Neural progenitor cell (in vitro differentiated cells): Measurements from ENCODE around the gene CLK4. TPM values are rescaled to one million over a fixed set of nuclear protein-coding genes. Genes with fewer than 3 reads are reported as not detected.

ENCODE experiments used
- DNase-seq: peaks from one replicate; pipeline ENCODE4 v3.0.0-alpha.2; 2016; ENCODE audit warnings: low spot score
- H2AFZ ChIP-seq: fragments of 200-600 bp; sonication (generic); replicated peaks from 2 replicates; pipeline ENCODE4 v1.6.1; 2016; ENCODE audit warnings: antibody characterized with exemption
- H3F3A ChIP-seq: fragments of 200-600 bp; sonication (generic); 2 replicates; pipeline ENCODE4 v1.6.1; 2016; ENCODE audit warnings: antibody characterized with exemption, low read depth
- H3K27ac ChIP-seq: fragments of 200-600 bp; sonication (generic); 2 replicates; pipeline ENCODE4 v1.5.1; 2016; ENCODE audit warnings: mild to moderate bottlenecking
- H3K27me3 ChIP-seq: fragments of 200-600 bp; sonication (generic); 2 replicates; pipeline ENCODE4 v1.6.1; 2016; ENCODE audit warnings: mild to moderate bottlenecking, moderate library complexity
- H3K36me3 ChIP-seq: fragments of 200-600 bp; sonication (generic); 2 replicates; pipeline ENCODE4 v1.5.1; 2016
- H3K4me1 ChIP-seq: fragments of 200-600 bp; sonication (generic); 2 replicates; pipeline ENCODE4 v1.6.1; 2016; ENCODE audit warnings: mixed run types
- H3K4me2 ChIP-seq: fragments of 200-600 bp; sonication (generic); 2 replicates; pipeline ENCODE4 v1.6.1; 2016
- H3K4me3 ChIP-seq: fragments of 200-600 bp; sonication (generic); 2 replicates; pipeline ENCODE4 v1.5.1; 2016
- H3K79me2 ChIP-seq: fragments of 200-600 bp; sonication (generic); 2 replicates; pipeline ENCODE4 v1.6.1; 2016; ENCODE audit warnings: low read depth
- H3K9ac ChIP-seq: fragments of 200-600 bp; sonication (generic); 2 replicates; pipeline ENCODE4 v1.6.1; 2016
- H3K9me3 ChIP-seq: fragments of 200-600 bp; sonication (generic); 2 replicates; pipeline ENCODE4 v1.5.1; 2016; ENCODE audit warnings: low read depth
- H4K20me1 ChIP-seq: fragments of 200-600 bp; sonication (generic); 2 replicates; pipeline ENCODE4 v1.6.1; 2016; ENCODE audit warnings: low read depth
- H3K27ac Mint-ChIP-seq: 3 replicates; pipeline ENCODE4 v1.8.0; 2021; ENCODE audit warnings: mixed read lengths
- H3K27me3 Mint-ChIP-seq: 2 replicates; pipeline ENCODE4 v1.8.0; 2022; ENCODE audit warnings: low read depth, mild to moderate bottlenecking, inconsistent platforms, moderate library complexity, mixed read lengths; ENCODE audit not compliant: insufficient read depth
- H3K36me3 Mint-ChIP-seq: 3 replicates; pipeline ENCODE4 v1.8.0; 2021; ENCODE audit warnings: mixed read lengths
- H3K4me1 Mint-ChIP-seq: 3 replicates; pipeline ENCODE4 v1.8.0; 2021; ENCODE audit warnings: mixed read lengths
- H3K4me3 Mint-ChIP-seq: 3 replicates; pipeline ENCODE4 v1.8.0; 2021; ENCODE audit warnings: mild to moderate bottlenecking, moderate library complexity, mixed read lengths
- H3K9me3 Mint-ChIP-seq: 3 replicates; pipeline ENCODE4 v1.8.0; 2020; ENCODE audit warnings: mixed read lengths
- EZH2 ChIP-seq: fragments of 200-600 bp; sonication (generic); IDR thresholded peaks from 2 replicates; pipeline ENCODE4 v1.6.1; 2017; ENCODE audit warnings: antibody characterized with exemption, mild to moderate bottlenecking, moderate library complexity
- EZH2phosphoT487 ChIP-seq: fragments of 200-600 bp; sonication (generic); IDR thresholded peaks from 2 replicates; pipeline ENCODE4 v1.6.1; 2017; ENCODE audit warnings: antibody characterized with exemption
- total RNA-seq: library from RNA; depleted of rRNA; stranded (reverse); fragments of >200 nt; gene quantifications from 2 replicates; pipeline ENCODE4 v1.2.3, GENCODE V29; 2015; ENCODE audit warnings: low replicate concordance
- TF ChIP-seq, protein P1 (sequence below): fragments of 200-600 bp; sonication (generic); IDR thresholded peaks from 2 replicates; pipeline ENCODE4 v1.5.1; 2017; ENCODE audit warnings: antibody characterized with exemption, mild to moderate bottlenecking

CLK4 gene
- total RNA-seq, 1 donor from 2014 or later = 41.1 TPM

DNA sequence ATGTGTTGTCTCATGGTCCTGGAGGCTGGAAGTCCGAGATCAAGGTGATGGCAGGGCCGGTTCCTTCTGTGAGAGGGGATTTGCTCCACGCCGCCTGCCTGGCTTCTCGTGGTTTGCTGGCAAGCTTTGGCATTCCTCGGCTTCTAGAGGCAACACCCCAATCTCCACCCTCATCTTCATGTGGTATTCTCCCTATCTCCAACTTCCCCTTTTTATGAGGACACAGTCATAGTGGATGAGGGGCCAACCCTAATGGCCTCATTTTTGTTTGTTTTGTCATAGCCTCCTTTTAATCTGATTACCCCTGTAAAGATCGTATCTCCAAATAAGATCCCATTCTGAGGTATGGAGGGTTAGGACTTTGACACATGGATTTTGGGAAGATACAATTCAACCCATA lies 41.7 kb upstream of the CLK4 start:
- no peaks in the 10 kb centered on the region for H3K36me3 Mint-ChIP-seq
- H3K27me3 ChIP-seq = no peaks in the 10 kb centered on the region
- TF ChIP-seq EZH2phosphoT487 = no peak
- TF ChIP-seq, protein P1, sequence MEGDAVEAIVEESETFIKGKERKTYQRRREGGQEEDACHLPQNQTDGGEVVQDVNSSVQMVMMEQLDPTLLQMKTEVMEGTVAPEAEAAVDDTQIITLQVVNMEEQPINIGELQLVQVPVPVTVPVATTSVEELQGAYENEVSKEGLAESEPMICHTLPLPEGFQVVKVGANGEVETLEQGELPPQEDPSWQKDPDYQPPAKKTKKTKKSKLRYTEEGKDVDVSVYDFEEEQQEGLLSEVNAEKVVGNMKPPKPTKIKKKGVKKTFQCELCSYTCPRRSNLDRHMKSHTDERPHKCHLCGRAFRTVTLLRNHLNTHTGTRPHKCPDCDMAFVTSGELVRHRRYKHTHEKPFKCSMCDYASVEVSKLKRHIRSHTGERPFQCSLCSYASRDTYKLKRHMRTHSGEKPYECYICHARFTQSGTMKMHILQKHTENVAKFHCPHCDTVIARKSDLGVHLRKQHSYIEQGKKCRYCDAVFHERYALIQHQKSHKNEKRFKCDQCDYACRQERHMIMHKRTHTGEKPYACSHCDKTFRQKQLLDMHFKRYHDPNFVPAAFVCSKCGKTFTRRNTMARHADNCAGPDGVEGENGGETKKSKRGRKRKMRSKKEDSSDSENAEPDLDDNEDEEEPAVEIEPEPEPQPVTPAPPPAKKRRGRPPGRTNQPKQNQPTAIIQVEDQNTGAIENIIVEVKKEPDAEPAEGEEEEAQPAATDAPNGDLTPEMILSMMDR = no peak
- TF ChIP-seq EZH2 = no peak
- H3K27ac ChIP-seq = no peak overlapping the region
- H3K4me3 ChIP-seq = no peak overlapping the region
- peaks cover 29% of the 10 kb centered on the region for H3K9me3 Mint-ChIP-seq
- peaks cover 4% of the 10 kb centered on the region for H3K4me1 Mint-ChIP-seq
- no peaks in the 10 kb centered on the region for H3K36me3 ChIP-seq
- peaks cover 4% of the 10 kb centered on the region for H3K27me3 Mint-ChIP-seq
- no peak for DNase-seq
- H3K9ac ChIP-seq = no peak overlapping the region
- H3K9me3 ChIP-seq = no peaks in the 10 kb centered on the region
- no peaks in the 10 kb centered on the region for H3K4me1 ChIP-seq
- no peaks in the 10 kb centered on the region for H4K20me1 ChIP-seq
- H2AFZ ChIP-seq = no peak overlapping the region
- H3K27ac Mint-ChIP-seq = no peak overlapping the region
- no peaks in the 10 kb centered on the region for H3K79me2 ChIP-seq
- no peak overlapping the region for H3K4me3 Mint-ChIP-seq
- H3F3A ChIP-seq = no peaks in the 10 kb centered on the region
- H3K4me2 ChIP-seq = no peak overlapping the region

DNA sequence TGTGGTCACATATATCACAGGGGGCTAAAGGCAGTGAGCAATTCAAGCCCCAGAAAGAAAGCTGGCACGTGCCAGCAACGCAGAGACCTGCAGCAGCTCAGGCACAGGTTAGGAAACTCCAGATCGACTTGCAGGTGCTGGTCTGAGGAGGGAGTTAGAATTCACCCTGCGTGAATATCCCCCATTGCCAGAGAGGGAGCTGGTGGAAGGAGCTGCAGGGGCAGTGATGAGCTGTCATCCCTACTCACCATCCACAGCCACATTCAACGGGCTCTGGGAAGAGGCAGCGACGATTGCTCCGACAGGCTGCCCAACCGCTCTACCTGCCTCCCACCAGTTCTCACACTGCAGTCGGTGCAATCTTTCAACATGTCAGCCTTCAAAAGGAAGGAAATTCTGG lies 40.8 kb upstream of the CLK4 start:
- no peaks in the 10 kb centered on the region for H4K20me1 ChIP-seq
- TF ChIP-seq, protein P1 = no peak
- TF ChIP-seq EZH2 = no peak
- no peak for TF ChIP-seq EZH2phosphoT487
- no peak overlapping the region for H3K4me2 ChIP-seq
- peaks cover 33% of the 10 kb centered on the region for H3K9me3 Mint-ChIP-seq
- H3K4me3 ChIP-seq = no peak overlapping the region
- no peak overlapping the region for H3K9ac ChIP-seq
- H3K27ac Mint-ChIP-seq = no peak overlapping the region
- H3K27ac ChIP-seq = no peak overlapping the region
- no peaks in the 10 kb centered on the region for H3K4me1 ChIP-seq
- no peak overlapping the region for H3K4me3 Mint-ChIP-seq
- no peak for DNase-seq
- no peaks in the 10 kb centered on the region for H3K36me3 ChIP-seq
- H3K9me3 ChIP-seq = no peaks in the 10 kb centered on the region
- H3F3A ChIP-seq = no peaks in the 10 kb centered on the region
- H3K27me3 Mint-ChIP-seq = peaks cover 4% of the 10 kb centered on the region
- H2AFZ ChIP-seq = no peak overlapping the region
- H3K36me3 Mint-ChIP-seq = no peaks in the 10 kb centered on the region
- H3K4me1 Mint-ChIP-seq = peaks cover 4% of the 10 kb centered on the region
- no peaks in the 10 kb centered on the region for H3K27me3 ChIP-seq
- no peaks in the 10 kb centered on the region for H3K79me2 ChIP-seq

DNA sequence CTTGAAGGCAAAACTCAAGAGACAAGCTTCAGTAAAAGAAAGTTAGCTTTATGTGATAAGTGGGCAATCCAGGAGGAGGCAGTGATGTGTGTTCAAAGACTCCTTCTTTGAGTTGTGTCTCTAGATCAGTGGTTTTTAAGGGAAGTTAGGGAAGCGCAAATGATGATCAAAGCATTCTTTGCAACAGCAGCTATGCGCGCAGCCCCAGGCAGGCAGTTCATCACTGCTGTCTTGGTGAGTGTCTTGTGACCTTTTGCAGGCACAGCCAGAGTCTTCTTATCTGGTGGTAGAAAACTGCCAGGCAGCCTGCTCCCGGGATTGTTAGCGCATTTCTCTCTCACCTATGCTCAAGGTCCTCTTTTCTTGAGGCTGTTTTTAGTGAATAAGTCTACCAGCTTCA lies 40.3 kb upstream of the CLK4 start:
- no peak overlapping the region for H3K4me3 Mint-ChIP-seq
- TF ChIP-seq, protein P1 = no peak
- Histone ChIP-seq H3K79me2 (no peaks in the 10 kb centered on the region), H4K20me1 (no peaks in the 10 kb centered on the region), H3K4me3 (no peak overlapping the region), H2AFZ (no peak overlapping the region), H3K9ac (no peak overlapping the region), H3K36me3 (no peaks in the 10 kb centered on the region), H3F3A (no peaks in the 10 kb centered on the region), H3K4me1 (no peaks in the 10 kb centered on the region), H3K27ac (no peak overlapping the region), H3K27me3 (no peaks in the 10 kb centered on the region), H3K4me2 (no peak overlapping the region), H3K9me3 (no peaks in the 10 kb centered on the region)
- no peak overlapping the region for H3K27ac Mint-ChIP-seq
- H3K27me3 Mint-ChIP-seq = peaks cover 6% of the 10 kb centered on the region
- DNase-seq = no peak
- H3K4me1 Mint-ChIP-seq = peaks cover 4% of the 10 kb centered on the region
- H3K36me3 Mint-ChIP-seq = no peaks in the 10 kb centered on the region
- peaks cover 36% of the 10 kb centered on the region for H3K9me3 Mint-ChIP-seq

DNA sequence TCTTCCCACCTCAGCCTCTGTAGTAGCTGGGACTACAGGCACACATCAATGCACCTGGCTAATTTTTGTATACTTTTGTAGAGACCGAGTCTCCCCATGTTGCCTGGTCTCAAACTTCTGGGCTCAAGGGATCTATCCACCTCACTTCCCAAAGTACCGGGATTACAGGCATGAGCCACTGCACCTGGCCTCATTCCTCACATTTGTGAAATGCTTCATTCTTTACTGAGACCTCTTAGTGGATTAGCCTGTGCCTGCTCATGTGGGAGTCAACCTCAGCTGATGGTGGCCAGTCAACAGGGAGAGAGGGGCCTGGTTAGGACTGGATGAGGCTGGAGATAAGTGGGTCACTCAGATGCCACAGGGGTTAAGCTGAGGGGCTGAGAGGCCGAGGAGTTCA lies 37.3 kb upstream of the CLK4 start:
- DNase-seq = no peak
- no peaks in the 10 kb centered on the region for H3K9me3 ChIP-seq
- Mint-ChIP-seq H3K36me3 (no peaks in the 10 kb centered on the region), H3K27me3 (peaks cover 6% of the 10 kb centered on the region), H3K4me1 (no peaks in the 10 kb centered on the region), H3K9me3 (peaks cover 40% of the 10 kb centered on the region), H3K27ac (no peak overlapping the region), H3K4me3 (no peak overlapping the region)
- H3F3A ChIP-seq = no peaks in the 10 kb centered on the region
- H4K20me1 ChIP-seq = no peaks in the 10 kb centered on the region
- no peak overlapping the region for H3K4me3 ChIP-seq
- no peak overlapping the region for H3K27ac ChIP-seq
- H3K4me2 ChIP-seq = no peak overlapping the region
- H3K36me3 ChIP-seq = no peaks in the 10 kb centered on the region
- no peaks in the 10 kb centered on the region for H3K27me3 ChIP-seq
- H3K9ac ChIP-seq = no peak overlapping the region
- TF ChIP-seq EZH2phosphoT487 = no peak
- H3K4me1 ChIP-seq = no peaks in the 10 kb centered on the region
- no peak overlapping the region for H2AFZ ChIP-seq
- no peaks in the 10 kb centered on the region for H3K79me2 ChIP-seq
